Fibroblast of upper back skin (primary cell): ENCODE measurements around the gene GAB2.
"Not testable (repeated sequence)": the region's sequence is repeated elsewhere in the genome, so short reads cannot be mapped to it uniquely, and the experiment has no call there.

ENCODE experiments used
- DNase-seq: peaks from one replicate; pipeline ENCODE4 v3.0.0-alpha.2; 2013

Gene GAB2, protein sequence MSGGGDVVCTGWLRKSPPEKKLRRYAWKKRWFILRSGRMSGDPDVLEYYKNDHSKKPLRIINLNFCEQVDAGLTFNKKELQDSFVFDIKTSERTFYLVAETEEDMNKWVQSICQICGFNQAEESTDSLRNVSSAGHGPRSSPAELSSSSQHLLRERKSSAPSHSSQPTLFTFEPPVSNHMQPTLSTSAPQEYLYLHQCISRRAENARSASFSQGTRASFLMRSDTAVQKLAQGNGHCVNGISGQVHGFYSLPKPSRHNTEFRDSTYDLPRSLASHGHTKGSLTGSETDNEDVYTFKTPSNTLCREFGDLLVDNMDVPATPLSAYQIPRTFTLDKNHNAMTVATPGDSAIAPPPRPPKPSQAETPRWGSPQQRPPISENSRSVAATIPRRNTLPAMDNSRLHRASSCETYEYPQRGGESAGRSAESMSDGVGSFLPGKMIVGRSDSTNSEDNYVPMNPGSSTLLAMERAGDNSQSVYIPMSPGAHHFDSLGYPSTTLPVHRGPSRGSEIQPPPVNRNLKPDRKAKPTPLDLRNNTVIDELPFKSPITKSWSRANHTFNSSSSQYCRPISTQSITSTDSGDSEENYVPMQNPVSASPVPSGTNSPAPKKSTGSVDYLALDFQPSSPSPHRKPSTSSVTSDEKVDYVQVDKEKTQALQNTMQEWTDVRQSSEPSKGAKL

DNA sequence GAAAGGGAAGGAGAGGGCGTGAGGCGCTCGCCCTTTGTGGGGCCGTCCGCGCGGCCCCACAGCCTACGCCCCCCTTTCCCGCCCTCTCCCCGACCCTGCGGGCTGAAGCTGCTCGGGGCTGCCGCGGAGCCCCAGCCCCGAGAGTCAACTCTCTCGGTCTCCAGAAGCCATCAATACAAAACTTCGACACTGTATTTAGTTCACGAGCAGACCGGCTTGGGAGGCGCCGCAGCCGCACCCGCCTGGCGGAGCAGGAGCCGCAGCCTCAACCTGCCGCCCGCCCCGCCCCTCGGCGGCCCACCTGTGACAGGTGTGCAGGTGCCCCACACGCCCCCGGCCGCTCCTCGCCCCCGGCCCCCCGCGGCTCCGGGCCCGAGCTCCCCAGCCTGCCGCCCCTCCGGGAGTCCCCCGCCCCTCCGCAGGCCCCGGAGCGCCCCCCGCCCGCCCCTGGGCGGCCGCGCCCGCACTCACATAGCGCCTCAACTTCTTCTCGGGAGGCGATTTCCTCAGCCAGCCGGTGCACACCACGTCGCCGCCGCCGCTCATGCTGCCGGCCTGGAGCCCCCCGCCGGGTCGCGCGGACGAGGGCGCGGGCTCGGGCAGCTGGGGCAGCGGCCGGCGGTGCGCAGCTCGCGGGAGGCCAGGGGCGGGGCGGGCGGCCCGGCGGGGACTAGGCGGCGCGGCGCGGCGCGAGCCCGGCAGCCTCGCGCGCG lies at the start of gene GAB2:
TSS of gene GAB2 (minus strand) at position 646 of the 713 bp plus-strand sequence. CDS start at position 546, 100 bp downstream.
- DNase-seq, result no peak

GRCh38 chr11:78467370-78467769 lies 49.8 kb upstream of the GAB2 start:
- DNase-seq, result no peak

GRCh38 chr11:78465169-78465942 lies 47.7 kb upstream of the GAB2 start:
- DNase-seq, result no peak

GRCh38 chr11:78464787-78465168 lies 47.2 kb upstream of the GAB2 start:
- not testable (repeated sequence) for DNase-seq

DNA sequence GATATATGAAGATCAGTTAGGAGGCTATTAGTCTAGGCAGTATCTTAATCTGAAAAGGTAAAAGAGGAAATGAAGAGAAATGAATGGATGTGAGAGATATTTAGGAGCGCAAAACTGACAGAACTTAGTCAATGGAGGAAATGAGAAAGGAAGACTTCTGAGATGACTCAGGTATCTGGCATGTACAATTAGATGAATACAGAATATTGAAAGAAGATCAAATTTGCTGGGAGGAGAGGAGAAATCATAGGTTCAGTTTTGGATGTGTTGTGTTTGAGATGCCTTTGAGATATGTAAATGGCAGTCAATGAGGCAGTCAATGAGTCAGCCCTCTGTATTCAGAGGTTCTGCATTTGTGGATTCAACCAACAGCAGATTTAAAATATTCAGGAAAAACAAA lies 42.9 kb upstream of the GAB2 start:
- peak; percentile 52 for DNase-seq

DNA sequence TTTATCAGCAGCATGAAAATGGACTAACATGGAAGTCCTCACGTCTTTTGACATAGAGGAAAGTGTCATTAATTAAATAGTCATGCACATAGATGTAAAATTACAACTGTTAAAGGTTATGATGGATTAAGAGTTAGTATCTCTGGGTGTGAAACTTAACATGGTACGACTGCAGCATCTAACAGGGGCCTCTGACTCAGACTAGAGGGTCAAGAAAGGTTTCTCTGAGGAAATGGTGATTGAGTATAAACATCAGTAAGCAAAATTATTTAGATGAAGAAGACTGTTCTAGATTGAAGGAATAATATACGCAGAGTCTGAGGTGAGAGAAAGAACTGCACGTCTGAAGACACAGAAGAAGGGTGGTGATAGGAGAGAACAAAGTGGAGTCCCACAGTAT lies 42.1 kb upstream of the GAB2 start:
- no peak for DNase-seq

GRCh38 chr11:78457448-78457847 lies 39.8 kb upstream of the GAB2 start:
- no peak for DNase-seq

- peak; percentile 18 for DNase-seq
Observed at GRCh38 chr11:78453140-78453935, 35.7 kb upstream of the GAB2 start.

DNA sequence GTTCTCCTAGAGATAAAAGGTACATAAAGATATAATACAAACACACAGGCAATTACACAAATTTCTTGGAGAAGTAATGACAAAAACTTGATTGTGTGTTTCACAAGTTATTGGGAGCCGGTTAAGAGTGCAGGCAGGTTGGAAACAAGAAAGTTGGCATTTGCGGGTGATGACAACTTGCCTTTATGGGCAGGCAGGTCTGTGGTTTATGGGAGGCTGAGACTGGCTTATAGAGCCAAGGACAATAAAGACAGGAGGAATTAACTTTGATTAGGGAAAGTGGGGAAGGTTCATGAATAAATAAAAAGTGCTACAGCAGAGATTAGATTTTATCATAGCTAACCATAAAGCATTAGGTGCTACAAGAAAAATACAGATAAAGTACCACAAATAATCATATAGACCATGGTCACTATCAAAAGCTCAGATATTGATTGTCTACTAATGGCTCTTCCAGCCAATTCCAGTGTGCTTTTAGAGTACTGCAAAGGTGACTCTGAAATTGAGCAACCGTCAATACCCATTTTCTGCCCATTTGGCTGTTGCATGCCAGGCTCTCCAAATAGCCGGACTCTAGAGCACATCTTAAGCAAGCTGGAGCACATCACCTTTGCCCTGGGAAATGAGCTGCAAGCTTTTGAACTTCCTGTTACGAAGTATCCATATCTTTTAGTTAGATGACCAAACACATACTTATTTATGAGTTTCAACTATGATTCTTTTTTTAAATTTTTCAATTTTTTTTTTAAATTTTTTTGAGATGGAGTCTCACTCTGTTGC lies 33.9 kb upstream of the GAB2 start:
- DNase-seq, result no peak

- no peak for DNase-seq
Observed at GRCh38 chr11:78450866-78451265, 33.2 kb upstream of the GAB2 start.

DNA sequence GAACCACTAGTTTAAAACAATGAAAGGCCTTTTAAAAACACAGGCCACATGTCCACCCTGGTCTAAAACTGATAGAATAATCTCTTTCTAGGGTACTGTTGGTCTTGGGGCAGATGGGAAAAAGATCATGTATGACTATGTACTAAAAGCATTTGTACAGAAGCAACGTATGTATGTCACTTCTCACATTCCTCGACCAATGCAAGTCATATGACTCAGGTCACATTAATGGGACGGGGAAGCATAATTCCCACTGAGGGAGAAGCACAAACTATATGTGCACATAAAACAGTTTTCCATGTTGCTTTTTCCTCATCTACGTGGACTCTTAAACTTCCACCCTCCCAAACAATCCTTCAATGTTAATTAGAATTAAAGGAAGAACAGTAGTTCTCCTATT lies 32.2 kb upstream of the GAB2 start:
- DNase-seq, result peak; percentile 48

GRCh38 chr11:78446210-78446609 lies 28.6 kb upstream of the GAB2 start:
- no peak for DNase-seq

GRCh38 chr11:78444726-78445125 lies 27.1 kb upstream of the GAB2 start:
- no peak for DNase-seq

- no peak for DNase-seq
Observed at GRCh38 chr11:78441956-78442355, 24.3 kb upstream of the GAB2 start.

DNA sequence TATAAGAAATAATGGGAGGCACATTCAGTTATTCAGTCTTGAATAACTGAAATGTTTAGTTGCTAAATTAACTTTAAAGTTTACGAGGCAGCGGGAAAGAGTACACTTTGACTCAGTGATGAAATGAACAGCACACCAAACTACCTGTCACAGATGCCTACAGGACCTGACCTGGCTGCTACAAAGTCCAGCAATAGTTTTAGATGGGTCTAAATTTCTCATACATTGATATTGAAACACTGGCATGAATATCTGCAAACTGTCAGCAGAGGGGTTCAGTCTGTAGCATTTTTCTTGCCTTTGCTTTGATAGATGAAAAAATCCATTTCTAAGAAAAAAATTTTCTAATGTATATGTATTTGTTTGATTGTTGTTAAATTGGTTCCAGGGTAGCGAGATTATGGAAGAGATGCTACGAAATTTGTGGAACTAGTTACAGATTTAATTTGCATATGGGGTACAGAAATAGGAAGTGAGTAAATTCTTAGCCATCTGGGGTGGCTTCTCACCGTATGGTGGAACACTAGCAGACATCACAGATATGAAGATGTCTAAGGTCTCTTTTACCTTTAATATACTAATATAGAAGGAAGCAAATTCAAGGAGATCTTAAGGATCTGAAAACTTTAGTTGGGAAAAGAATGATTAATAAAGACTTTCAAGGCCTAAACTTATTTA lies 20.8 kb upstream of the GAB2 start:
- no peak for DNase-seq

GRCh38 chr11:78432956-78433355 lies 15.3 kb upstream of the GAB2 start:
- DNase-seq, result no peak

DNA sequence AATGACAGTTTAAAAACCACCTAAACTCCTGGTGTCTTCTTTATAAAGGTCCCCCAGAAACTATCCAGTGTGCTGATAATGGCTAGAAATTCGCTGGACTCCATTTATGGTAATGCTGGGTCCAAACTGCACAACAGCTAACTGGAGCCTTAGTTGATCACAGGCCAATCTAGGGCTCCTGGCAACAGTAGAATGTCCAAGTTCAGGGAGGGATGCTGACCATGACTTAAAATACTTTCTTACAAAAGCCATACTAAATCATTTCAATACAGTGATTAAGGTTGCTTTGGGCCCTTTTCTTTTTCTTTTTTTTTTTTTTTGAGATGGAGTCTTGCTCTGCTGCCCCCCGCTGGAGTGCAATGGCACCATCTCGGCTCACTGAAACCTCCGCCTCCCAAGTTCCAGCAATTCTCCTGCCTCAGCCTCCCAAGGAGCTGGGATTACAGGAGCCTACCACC lies 14.5 kb upstream of the GAB2 start:
- DNase-seq, result no peak

DNA sequence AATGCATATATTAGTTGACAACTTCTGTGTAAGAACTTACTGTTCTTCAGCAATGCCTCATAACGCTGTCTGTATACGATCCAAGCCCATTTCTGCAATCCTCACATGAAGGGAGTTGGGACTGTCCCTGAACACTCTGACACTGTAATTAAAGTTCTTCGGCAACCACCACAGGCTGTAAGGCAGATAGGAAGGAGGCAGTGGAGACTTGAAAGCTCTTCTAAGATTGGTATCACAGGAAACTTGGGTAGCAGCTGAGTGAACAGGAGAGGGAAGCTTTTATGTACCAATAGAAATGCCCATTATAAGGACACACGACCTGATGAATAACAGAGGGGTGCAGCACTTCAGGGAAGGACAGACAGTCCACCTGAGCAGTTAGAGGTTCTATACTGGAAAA lies 12.0 kb upstream of the GAB2 start:
- DNase-seq, result no peak

GRCh38 chr11:78429209-78429608 lies 11.6 kb upstream of the GAB2 start:
- no peak for DNase-seq

DNA sequence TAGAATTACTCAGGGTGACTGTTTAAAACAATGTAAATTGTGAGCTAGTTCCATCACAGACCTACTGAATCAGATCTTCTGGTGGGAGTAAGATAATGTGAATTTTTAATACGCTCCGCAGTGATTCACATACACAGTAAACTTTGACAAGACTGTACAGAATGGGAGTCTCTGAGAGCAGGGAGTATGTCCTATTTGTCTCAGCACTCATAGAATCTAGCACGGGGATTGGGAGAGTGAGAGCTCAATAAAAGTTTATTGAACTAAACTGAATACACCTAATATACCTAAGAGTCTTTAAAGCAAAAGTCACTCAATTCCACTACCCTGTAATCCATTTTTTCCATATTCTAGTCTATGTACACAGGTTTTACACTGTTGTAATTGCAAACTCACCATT lies 11.2 kb upstream of the GAB2 start:
- no peak for DNase-seq

GRCh38 chr11:78428266-78428636 lies 10.6 kb upstream of the GAB2 start:
- DNase-seq, result no peak
